Measurements from ENCODE around the gene MOK. TPM values are rescaled to one million over a fixed set of nuclear protein-coding genes. Genes with fewer than 3 reads are reported as not detected.
"Not testable (repeated sequence)": the region's sequence is repeated elsewhere in the genome, so short reads cannot be mapped to it uniquely, and the experiment has no call there.

Gene MOK
- total RNA-seq, 1 donor, result 40.6 TPM

DNA sequence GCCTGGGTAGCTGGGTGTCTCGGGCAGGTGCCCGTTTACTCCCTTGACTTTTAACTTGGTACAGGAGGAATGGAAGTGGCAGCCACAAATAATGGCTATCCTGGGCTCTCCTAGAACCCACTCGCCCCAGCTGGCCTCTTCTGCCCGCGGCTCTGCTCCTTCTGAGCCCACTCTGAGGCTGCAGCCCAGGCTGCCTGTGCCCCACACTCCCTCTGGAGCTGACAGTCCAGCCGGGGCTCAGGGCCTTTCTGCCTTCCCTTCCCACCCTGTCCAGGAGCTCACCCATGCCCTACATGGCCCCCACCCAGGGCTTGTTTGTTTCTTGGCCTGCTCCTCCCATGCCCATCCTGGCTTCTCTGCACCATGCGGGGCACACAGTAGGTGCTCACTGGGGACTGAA is 30.2 kb upstream of the MOK start:
- TF ChIP-seq, protein P1, sequence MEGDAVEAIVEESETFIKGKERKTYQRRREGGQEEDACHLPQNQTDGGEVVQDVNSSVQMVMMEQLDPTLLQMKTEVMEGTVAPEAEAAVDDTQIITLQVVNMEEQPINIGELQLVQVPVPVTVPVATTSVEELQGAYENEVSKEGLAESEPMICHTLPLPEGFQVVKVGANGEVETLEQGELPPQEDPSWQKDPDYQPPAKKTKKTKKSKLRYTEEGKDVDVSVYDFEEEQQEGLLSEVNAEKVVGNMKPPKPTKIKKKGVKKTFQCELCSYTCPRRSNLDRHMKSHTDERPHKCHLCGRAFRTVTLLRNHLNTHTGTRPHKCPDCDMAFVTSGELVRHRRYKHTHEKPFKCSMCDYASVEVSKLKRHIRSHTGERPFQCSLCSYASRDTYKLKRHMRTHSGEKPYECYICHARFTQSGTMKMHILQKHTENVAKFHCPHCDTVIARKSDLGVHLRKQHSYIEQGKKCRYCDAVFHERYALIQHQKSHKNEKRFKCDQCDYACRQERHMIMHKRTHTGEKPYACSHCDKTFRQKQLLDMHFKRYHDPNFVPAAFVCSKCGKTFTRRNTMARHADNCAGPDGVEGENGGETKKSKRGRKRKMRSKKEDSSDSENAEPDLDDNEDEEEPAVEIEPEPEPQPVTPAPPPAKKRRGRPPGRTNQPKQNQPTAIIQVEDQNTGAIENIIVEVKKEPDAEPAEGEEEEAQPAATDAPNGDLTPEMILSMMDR (IDR thresholded peaks at IDR 0.05; ENCODE audit: insufficient read depth, low read length), result no peak
- DNase-seq (ENCODE audit: low read depth), result no peak
- H3K4me3 ChIP-seq (ENCODE audit: low read depth, low read length), result no peak overlapping the region

DNA sequence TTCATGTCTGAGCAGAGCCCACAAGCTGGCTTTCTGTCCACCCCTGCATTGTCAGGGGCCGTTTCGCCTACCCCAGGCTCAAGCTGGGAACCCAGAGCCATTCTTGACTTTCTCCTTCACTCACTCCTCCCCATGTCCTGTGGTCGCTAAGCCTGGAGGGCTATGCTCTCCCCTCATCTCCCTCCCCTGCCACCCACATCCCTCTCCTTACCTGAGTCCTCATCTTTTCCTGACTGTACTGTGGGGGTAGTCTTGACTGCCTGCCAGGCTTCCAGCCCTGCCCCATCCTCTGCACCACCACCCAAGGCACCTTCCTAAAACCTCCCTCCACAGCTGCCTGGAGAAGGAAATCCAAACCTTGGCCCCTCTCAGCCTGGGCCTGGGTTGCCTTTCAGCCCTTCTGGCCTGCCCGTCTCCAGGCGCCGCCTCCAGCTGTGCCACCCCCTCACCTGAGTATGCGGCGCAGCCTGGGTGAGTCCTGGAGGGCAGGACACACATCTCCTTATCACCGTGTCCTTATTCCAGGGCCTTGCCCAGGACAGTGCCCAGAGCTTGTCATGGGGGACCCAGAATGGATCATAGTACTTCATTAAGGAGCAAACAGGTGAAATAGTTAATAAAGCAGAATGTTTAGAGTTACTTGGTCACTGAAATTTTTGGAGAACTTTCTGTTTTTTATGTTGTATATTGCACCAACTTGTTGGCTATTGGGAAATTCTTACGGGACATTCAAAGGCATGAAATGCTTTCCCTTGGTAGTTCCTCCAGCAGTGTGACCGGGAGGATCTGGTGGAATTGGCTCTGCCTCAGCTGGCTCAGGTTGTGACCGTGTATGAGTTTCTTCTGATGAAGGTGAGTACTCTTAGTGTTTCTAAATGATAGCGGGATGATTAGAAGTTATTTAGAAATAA is 29.1 kb upstream of the MOK start:
- no peak for DNase-seq (ENCODE audit: low read depth)
- TF ChIP-seq, protein P1 (IDR thresholded peaks at IDR 0.05; ENCODE audit: insufficient read depth, low read length), result no peak
- H3K4me3 ChIP-seq (ENCODE audit: low read depth, low read length), result no peak overlapping the region

DNA sequence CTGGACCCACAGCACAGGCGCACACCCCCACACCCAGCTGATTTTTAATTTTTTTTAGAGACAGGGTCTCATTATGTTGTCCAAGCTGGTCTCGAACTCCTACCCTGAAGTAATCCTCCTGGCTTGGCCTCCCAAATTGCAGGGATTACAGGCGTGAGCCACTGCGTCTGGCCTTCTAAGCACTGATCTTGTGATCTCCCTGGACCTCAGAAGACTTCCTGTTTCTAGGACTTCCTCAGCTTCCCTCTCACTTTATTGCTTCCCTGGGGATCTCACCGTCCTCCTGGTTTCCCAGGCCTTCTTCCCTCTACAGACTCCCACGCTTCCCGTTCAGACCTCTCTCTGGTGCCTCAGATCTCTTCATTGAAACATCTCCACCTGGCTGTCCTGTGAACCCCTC is 28.4 kb upstream of the MOK start:
- TF ChIP-seq, protein P1 (IDR thresholded peaks at IDR 0.05; ENCODE audit: insufficient read depth, low read length), result no peak
- no peak for DNase-seq (ENCODE audit: low read depth)
- H3K4me3 ChIP-seq (ENCODE audit: low read depth, low read length), result no peak overlapping the region

DNA sequence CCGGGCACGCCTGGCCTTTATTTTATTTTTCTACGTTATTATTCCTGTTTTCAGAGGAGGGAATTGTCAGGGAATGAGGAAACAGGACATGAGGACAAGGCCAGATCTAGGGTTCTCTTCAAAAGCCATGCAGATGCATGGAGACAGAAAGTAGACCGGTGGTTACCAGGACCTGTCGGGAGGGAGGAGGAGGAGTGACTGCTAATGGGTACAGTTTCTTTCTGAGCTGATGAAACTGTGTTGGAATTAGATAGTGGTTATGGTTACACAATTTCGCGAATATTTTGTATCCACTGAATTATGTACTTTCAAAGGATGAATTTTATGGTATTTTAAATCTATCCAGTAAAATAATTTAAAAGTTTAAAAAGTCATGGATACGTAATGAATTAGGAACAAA is 25.8 kb upstream of the MOK start:
- DNase-seq (ENCODE audit: low read depth), result no peak
- TF ChIP-seq, protein P1 (IDR thresholded peaks at IDR 0.05; ENCODE audit: insufficient read depth, low read length), result no peak
- H3K4me3 ChIP-seq (ENCODE audit: low read depth, low read length), result no peak overlapping the region

DNA sequence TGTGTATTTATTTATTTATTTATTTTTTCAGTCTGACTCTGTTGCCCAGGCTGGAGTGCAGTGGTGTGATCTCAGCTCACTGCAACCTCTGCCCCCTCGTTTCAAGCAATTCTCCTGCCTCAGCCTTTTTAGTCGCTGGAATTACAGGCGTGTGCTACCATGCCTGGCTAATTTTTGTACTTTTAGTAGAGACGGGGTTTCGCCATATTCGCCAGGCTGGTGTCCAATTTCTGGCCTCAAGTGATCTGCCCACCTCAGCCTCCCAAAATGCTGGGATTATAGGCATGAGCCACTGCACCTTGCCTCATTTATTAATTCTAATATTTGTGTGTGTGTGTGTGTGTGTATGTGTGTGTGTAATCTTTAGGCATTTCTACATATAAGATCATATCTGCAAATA is 24.4 kb upstream of the MOK start:
- H3K4me3 ChIP-seq (ENCODE audit: low read depth, low read length); DNase-seq (ENCODE audit: low read depth): not testable (repeated sequence)

DNA sequence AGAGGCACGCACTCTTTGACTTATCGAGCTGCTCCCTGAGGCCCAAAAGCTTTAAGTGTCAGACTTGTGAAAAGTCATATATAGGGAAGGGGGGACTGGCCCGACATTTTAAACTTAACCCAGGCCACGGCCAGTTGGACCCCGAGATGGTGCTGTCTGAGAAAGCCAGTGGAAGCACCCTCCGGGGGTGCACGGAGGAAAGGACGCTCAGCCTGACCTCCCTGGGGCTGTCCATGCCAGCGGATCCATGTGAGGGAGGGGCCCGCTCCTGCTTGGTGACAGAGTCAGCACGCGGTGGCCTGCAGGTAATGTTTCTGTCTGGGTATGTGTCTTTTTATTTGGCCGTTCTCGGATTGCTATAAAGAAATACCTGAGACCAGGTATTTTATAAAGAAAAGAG is 21.6 kb upstream of the MOK start:
- H3K4me3 ChIP-seq (ENCODE audit: low read depth, low read length), result no peak overlapping the region
- TF ChIP-seq, protein P1 (IDR thresholded peaks at IDR 0.05; ENCODE audit: insufficient read depth, low read length), result no peak
- no peak for DNase-seq (ENCODE audit: low read depth)

DNA sequence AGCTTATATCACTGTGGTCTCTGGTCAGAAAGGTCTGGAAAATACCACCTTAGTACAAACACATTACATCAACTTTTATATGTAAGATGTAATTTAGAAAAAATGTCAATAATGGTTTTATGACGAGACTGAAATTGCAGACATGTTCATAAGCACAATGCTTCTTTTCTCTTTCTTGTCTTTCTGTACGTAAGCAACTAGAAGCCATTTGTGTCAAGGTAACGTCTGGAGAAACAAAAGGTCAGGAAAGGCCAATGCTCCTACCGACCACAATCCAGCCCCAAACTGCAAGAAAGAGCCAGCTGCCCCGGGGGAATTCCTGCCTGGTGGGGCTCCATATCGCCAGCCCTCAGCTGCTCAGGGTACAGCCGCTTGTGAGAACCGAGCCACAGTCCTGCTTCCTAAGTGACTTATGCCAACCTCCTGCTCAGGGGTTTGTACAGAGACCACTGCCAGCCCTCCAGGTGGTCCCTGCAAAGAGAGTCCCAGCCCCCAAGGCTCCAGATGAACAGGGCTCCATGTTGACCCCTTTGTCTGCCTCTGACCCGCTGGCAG is 20.9 kb upstream of the MOK start:
- H3K4me3 ChIP-seq (ENCODE audit: low read depth, low read length), result no peak overlapping the region
- TF ChIP-seq, protein P1 (IDR thresholded peaks at IDR 0.05; ENCODE audit: insufficient read depth, low read length), result no peak
- no peak for DNase-seq (ENCODE audit: low read depth)
